Central memory CD4-positive, alpha-beta T cell (primary cell): ENCODE data around the gene PHETA2.
A peak's percentile ranks its signal among the peaks of the same experiment; 100 is the strongest.
"Not testable (repeated sequence)": the region's sequence is repeated elsewhere in the genome, so short reads cannot be mapped to it uniquely, and the experiment has no call there.

Source experiments
- DNase-seq: peaks from one replicate; pipeline ENCODE4 v3.0.0; 2022

The PHETA2 gene

GRCh38 chr22:42070517-42071422 is 3.3 kb upstream of the PHETA2 start, which contains the start of gene NAGA:
Gene NAGA, minus strand, starts transcription at chr22:42070812. Its CDS starts 515 bp downstream, at chr22:42070297.
- peak; percentile 89 for DNase-seq

GRCh38 chr22:42071508-42071907 is 2.5 kb upstream of the PHETA2 start:
- not testable (repeated sequence) for DNase-seq

- no peak for DNase-seq
Observed at GRCh38 chr22:42072606-42073330, 1.3 kb upstream of the PHETA2 start.

- no peak for DNase-seq
Observed at GRCh38 chr22:42073621-42074041, 417 bp upstream of the PHETA2 start.

GRCh38 chr22:42074846-42075676 is 1.0 kb downstream of the PHETA2 start:
- no peak for DNase-seq

GRCh38 chr22:42076764-42077485 is 2.9 kb downstream of the PHETA2 start:
- no peak for DNase-seq

GRCh38 chr22:42077486-42078125 is 3.6 kb downstream of the PHETA2 start:
- DNase-seq = no peak

- no peak for DNase-seq
Observed at GRCh38 chr22:42078469-42079318, 4.6 kb downstream of the PHETA2 start.

GRCh38 chr22:42079319-42080251 is 5.5 kb downstream of the PHETA2 start, which contains the start of gene SMDT1:
Gene SMDT1, plus strand, starts transcription at chr22:42079700. Its CDS starts 69 bp downstream, at chr22:42079769.
- DNase-seq = peak; percentile 99

GRCh38 chr22:42080287-42080686 is 6.2 kb downstream of the PHETA2 start:
- no peak for DNase-seq

- DNase-seq = no peak
Observed at GRCh38 chr22:42083119-42083518, 9.1 kb downstream of the PHETA2 start.

GRCh38 chr22:42084874-42085273 is 10.8 kb downstream of the PHETA2 start:
- DNase-seq = no peak

GRCh38 chr22:42086051-42086450 is 12.0 kb downstream of the PHETA2 start:
- DNase-seq = no peak

GRCh38 chr22:42090596-42091454 is 16.8 kb downstream of the PHETA2 start, which contains the start of gene NDUFA6:
Gene NDUFA6, minus strand, starts transcription at chr22:42090772. Its CDS starts 28 bp downstream, at chr22:42090744.
- DNase-seq = peak; percentile 99

- no peak for DNase-seq
Observed at GRCh38 chr22:42091455-42091782, 17.4 kb downstream of the PHETA2 start.

GRCh38 chr22:42101199-42101598 is 27.2 kb downstream of the PHETA2 start:
- no peak for DNase-seq

GRCh38 chr22:42104332-42104860 is 30.3 kb downstream of the PHETA2 start:
- DNase-seq = not testable (repeated sequence)

- DNase-seq = no peak
Observed at GRCh38 chr22:42108848-42109247, 34.8 kb downstream of the PHETA2 start.
